Stimulated activated CD8-positive, alpha-beta memory T cell treated with anti-CD3 and anti-CD28 coated beads, Interleukin-4, amount 100 ng/mL, for 48 hours (primary cell): Measurements from ENCODE around the gene SMC3.
"Not testable (repeated sequence)": the region's sequence is repeated elsewhere in the genome, so short reads cannot be mapped to it uniquely, and the experiment has no call there.

Experiments used
- DNase-seq: peaks from one replicate; pipeline ENCODE4 v3.0.0-alpha.2; 2020

Gene SMC3

DNA sequence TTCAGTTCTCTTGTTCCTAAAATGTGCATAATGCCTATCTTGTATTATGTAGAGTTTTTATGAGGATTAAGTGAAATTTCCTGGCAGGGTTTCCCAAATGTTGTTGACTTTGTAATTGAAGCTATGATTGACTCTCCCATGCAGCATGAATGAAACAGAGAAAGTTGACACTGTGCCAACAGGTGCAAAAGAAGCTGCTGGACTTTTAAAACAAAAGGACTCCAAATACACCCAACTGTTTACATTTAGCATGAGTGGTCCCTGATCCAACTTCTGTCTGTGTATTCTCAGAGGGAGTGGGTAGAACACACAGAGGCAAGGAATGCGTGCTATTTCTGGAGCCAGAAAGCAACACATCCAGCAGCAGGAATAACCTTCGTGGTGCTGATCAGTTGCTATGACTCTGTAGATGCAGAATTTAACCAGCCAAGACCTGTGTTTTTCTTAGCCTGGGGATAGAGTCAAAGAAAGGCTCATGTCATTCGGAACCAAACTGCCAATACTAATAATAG lies 62.2 kb downstream of the SMC3 start:
- no peak for DNase-seq

DNA sequence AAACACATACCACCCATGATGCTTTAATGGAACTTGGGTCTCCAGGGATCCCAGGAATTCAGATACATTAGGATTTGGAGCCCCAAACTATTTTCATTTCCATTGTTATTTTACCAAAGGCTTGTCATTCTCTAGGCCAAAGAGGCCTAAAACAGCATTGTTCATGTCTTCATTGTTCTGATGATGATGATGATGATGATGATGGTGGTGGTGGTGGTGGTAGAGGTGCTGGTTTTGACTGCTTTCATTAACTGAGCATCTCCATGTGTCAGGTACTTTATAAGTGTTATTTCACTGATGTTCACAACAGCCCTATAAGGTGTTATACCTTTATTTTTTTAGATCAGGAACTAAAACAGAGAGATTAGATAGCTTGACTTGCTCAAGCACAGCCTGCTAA lies 64.4 kb downstream of the SMC3 start:
- no peak for DNase-seq

DNA sequence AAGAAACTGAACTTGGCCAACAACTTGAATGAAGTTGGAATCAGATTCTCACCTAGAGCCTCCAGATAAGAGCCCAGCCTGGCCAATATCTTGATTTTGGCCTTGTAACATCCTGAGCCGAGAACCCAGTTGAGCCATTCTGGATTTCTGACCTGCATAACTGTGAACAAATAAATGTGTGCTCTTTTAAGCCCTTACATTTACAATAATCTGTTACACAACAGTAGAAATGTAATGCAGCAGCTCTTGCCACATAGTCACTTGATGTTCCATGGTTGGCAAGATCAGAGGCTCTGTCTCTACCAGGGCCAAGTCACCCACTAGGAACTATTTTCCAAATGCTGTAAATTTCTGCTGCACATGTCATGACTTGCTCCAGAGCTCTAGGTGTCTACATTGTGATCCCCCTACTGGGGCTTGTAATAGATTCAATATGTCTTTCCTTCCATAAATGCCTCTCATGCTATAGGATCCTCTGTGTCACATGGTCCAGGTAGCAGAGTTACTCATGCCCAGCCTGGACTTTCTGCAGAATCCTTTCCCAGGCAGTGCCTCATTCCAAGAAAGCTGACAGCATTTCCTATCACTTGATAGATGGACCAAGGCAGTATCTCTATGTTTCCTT lies 65.2 kb downstream of the SMC3 start:
- no peak for DNase-seq

DNA sequence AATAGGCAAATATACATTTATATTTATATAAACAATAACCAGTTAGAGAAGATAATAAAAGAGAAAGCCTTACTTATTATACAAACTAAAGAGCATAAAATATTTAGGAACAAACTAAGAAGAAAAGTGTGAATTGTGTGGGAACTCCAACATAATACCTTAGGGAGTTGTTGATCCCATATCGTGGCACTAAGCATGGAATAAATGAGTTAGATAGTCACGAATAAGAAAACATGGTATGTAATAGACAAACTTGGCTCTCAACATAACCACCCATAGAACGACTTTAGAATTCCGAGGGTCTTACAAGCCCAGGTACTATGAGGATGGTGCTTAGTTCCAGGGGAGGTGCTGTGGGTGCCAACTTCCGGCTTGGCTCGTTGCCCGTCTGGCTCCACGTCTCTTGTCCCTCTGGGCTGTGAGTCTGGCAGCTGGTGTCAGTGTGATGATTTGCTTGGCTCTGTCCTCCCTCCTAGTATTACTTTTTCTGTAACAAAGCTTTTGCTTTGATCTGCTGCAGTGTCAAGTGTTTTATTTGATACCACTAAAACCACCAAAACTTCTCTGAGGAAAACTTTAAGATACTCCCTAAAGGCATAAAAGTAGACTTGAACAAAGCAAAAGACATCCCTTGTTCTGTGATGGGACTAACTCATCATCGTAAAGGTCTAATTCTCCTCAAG lies 67.2 kb downstream of the SMC3 start:
- DNase-seq, result no peak

DNA sequence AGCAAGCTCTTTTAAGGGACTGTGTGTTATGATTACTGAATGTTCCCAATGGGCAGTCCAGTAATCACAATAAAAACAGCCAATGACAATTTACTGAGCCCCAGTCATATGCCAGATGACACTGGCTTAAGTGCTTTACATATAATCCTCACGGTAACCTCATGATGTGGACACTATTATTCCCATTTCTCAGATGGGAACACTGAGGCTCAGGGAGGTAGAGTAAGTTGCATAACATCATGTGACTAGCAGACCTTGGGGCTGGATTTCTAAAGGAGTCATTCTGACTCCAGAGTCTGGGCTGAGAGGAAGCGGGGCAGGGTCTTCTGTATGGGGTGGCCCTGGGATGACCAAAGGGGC lies 69.1 kb downstream of the SMC3 start:
- DNase-seq, result no peak

DNA sequence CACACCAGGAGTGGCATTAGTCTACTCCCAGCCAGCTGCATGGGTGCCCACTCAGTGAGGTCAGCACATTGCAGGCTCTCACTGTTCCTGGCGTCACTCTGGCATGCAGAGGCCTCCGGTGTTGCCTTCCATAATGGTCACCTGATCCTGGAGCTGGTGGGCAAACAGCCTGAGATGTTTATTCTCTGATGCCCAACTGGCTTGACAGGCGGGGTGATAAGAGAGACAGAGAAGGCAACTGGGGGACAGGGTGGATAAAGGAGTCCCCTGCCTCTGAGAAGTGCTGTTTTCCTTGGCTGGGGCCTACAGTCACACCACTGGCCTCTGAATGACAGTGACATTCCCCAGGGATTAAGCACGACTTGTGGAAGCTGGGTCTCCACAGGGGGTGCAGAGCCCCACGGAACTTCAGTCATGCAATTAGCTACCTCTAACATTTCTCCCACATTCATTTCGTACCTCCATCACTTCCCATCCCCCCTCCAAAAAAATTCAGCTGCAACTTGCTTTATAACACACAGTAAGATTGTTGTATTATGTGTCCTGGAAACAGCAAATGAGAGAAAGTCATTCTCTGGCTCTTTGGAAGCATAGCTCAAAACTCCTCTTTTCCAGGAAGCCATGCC lies 69.5 kb downstream of the SMC3 start:
- DNase-seq, result no peak

DNA sequence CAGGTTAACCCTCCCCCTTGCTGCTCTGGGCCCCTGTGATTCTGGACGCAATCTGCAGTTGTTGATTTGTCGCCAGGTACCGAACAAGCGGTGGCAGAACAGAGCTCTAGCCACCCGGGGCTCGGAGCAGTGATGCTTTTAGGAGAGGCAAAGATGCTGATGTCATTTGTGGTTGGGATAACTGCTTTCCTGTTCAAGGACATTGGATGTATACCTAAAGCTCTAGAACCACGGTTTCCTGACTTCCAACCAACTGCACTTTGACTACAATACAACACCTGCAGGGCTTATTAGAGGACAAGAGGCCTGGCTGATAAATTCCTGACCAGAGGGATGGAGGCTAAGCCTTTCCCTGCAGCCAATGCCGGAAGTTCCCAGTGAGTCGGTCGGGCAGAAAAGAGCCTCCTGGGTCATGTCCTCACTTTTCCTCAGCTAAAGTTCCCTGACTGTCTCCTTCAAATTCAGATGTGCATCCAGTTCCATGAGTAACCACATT lies 70.1 kb downstream of the SMC3 start:
- DNase-seq, result no peak

DNA sequence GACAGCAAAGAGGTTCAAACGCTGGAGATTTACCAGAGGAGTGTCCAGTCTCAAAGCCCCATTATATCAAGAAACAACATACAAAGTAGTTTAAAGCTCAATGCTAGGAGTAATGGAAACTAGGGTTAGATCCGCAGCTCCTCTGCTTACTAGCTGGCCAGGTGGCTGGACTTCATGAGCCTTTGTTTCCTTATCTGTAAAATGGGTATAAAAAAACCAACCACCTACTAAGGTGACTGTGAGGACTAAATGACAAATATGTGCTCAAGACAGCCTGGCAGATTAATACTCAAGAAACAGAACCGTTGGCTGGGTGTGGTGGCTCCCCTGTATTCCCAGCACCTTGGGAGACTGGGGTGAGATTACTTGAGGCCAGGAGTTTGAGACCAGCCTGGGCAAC lies 70.8 kb downstream of the SMC3 start:
- no peak for DNase-seq

DNA sequence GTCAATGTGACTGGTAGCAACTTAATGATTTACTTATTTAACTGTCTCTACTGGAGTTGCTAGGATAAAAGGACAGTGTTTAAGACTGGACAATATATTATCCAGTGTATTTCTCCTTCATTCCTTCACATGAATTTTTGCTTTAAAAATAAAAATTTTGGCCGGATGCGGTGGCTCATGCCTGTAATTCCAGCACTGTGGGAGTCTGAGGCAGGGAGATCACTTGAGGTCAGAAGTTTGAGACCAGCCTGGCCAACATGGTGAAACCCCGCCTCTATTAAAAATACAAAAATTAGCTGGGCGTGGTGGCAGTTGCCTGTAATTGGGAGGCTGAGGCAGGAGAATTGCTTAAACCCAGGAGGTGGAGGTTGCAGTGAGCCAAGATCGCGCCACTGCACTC lies 71.6 kb downstream of the SMC3 start:
- DNase-seq, result not testable (repeated sequence)

DNA sequence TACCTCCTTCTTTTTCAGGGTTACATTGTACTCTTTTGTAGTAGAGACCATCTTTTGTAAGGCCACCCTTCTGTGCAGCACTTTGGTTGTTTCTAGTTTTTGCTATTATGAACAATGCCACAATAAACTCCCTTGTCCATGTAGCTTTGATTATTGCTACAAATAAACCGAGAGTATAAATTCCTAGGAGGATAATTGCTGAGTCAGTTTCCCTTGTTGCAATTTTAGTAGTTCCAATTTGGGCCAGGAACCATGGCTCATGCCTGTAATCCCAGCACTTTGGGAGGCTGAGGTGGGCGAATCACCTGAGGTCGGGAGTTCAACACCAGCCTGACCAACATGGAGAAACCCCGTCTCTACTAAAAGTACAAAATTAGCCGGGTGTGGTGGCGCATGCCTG lies 72.4 kb downstream of the SMC3 start:
- DNase-seq, result not testable (repeated sequence)

DNA sequence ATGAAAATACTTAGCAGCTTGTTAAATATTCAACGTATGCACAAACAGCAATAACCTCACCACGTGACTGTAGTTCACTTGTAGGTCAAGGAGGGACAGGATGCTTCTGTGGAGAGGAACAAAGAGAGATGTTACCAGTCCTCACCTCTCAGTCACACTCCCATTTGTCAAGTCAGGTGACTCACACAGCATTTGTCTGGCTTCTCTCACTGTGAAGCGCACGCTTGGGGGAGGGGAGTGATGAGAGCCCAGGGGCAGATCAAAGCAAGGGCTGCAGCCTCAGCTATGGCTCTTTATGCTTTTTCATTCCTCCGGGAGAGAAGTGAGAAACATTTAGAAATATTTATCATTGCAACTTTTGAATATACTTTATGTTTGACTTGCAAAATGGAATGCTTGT lies 73.8 kb downstream of the SMC3 start:
- peak; percentile 66 for DNase-seq

DNA sequence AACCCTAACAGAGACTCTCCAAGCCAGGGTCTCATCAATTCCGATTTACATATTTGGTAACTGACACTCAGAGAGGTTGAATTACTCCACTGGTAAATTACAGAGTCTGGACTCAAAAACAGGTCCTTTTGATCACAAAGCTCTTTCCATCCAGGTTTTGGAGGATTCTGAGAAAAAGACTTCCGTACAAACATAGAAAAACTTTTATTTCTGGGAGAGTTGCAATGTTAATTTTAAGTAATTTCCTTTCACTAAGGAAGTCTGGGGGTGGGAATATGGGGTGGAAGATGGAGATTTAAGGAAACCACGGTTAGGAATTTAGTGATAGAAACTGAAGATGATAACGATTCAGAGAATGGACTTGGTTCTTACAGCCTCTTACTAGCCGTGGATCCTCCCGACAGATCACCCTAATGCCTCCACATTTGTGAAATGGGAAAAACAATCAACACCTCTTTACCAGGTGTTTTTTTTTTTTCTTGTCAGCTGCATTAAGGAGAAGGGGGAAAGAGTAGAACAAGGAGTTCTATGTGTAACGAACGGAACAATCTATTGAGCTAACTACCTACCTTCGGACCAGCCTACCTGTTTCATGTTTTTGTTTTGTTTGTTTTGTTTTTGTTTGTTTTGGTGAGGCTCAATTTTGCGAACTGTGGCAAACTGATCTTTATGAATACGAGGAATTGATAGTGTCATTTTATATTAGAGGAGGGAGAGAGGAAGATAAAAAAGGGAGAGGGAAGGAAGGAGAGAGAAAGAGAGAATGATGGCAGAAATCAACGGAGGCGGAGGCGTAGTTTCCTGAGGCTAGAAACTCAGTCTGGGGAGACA lies 74.9 kb downstream of the SMC3 start:
- no peak for DNase-seq

DNA sequence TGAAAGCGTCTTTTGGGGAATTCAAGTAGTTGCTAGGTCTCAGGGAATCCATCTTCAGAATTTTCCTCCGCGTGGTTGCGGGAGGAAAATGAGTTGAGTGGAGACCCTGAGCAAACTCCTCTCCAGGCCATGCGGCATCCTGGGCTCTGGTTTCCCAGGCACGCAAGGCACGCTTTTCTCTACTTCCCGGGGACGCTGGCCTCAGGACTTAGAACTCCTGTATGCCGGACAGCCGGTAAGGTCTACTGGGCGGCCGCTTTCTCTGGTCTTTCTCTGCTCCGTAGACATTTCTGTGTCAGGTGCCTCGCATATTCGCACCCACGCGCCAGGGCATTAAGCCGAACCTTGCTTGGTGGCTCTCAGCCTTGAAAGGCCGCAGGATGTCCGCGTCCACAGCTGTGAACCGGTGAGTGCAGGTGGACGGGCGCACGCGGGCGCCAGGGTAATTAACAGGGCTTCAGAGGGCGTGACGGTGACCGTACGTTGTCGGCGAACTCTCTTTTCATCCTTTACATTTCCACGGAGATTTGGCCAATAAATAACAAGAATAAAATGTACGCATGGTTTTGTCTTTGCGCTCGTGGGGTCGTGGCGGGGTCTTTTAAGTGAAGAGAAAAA lies 75.6 kb downstream of the SMC3 start:
- peak; percentile 30 for DNase-seq

DNA sequence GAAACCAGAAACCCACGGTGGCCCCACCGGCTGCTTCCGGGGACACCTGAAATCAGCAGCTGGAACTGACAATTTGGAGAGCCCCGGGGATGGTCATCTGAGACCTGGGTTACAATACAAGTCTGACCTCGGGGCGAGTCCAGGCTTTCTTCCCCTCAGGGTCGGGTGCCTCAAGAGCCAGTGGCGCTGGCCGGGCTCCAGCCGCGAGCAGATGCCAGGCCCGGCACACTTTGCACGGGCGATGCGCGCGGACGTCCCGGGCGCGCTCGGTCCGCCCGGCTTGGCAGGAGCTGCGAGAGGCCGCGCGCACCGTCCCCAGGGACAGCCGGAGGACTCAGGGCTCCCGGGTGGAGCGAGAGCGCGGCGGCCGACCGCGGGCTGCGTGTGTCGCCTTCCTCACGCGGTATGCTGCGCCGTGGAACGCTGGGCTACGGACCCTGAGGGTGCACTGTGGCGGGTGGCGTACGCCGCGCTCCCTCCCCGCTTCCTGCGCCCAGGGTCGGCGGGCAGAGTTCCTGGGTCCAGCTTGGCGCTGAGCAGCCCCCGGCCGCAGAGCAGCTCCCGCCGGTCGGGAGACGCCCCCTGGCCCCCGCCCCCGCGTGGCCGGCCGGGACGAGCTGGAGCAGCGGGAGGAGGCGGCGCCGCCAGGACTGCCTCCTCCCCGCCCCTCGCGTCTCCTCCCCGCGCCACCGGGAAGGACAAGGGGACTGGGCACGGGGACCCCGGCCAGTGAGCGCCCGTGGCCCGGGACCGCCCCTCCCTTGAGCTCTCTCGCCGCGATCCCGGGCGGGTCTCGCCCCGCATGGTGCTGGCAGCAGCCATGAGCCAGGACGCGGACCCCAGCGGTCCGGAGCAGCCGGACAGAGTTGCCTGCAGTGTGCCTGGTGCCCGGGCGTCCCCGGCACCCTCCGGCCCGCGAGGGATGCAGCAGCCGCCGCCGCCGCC lies 76.4 kb downstream of the SMC3 start, which contains the start of gene RBM20:
Gene RBM20, plus strand, starts transcription at position 684 of the 945 bp plus-strand sequence. Its CDS starts 119 bp downstream, at position 803.
- DNase-seq, result peak; percentile 34

DNA sequence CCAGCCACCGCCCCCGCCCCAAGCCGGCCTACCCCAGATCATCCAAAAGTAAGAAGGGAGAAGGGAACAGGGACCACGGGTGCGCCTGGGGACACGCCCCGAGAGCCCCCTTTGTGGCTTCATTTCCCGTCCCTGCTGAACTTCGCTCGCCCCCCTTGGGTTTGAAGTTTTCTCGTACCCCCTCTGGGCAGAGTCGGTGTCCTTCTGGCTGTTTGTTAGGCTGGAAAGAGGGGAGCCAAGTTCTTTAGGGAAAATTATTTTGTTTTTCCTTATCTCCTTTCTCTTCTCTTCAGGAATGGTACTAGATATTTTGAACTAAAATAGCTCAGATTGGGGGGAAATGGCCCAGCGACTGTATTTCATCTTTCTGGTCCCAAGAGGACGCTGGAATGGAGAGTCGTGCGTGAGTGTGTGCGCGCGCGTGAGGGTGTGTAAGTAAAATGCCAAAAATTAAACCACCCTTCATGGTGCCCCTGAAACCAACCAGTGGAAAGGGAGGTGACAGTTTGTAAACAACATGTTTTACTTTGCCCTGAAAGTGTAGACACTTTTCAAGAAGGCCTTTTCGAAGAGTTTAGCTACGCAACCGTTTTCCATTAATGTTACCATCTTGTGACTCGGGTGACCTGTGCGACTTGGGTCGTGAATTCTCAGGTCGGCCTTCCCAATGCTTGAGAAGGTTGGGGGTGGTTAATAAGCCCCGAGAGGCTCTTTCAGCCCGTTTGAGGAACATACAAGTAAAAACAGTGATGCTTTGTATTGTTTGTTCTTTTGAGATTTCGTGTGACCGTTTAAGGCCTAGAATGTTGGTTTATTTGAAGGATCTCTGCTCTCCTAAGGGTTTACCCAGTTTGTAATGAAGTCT lies 77.3 kb downstream of the SMC3 start:
- no peak for DNase-seq

DNA sequence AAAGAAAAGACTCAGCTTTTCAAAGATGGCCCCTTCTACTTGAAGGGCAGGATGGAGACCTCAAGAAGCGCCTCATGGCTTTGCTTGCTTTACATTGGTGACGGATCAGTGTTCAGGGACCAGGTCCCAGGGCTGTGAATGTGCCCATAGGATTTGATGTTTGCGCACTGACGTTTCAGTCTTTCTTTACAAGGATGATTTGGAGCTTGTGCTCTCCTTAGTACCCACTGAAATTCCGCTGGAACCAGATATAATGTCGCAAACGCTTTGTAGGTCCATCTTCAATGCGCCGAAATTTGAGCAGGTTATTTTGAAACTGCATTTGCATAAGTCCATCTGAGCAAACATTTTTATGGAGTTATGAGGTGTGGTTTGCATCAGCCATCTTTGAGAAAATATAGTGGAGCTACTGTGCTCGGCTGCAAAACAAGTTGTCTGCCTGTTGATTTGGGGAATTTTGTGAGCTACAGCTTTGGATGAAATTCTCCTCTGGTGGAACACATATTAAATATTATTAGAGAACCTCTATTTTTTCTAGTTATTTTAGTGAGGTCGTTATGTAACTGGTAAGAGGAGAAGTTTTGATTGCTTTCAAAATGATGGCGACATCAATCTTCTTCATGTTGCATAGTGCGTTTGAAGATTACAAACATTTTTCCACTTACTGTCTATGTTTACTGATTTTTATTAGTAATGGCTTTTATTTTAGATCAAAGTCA lies 79.1 kb downstream of the SMC3 start:
- no peak for DNase-seq

DNA sequence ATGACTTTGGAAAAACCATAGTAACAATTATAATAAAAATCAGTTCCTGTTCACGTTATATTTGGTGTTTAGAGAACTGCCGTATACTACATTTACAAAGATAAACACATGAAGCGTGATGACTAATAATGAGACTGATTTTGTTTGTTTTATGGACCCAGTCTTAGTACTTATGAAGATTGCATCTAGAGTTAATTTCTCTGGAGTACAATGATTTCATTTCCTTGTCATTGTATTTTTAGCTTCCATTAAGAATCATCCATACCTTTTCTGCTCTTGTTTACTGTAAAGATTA lies 79.6 kb downstream of the SMC3 start:
- no peak for DNase-seq

DNA sequence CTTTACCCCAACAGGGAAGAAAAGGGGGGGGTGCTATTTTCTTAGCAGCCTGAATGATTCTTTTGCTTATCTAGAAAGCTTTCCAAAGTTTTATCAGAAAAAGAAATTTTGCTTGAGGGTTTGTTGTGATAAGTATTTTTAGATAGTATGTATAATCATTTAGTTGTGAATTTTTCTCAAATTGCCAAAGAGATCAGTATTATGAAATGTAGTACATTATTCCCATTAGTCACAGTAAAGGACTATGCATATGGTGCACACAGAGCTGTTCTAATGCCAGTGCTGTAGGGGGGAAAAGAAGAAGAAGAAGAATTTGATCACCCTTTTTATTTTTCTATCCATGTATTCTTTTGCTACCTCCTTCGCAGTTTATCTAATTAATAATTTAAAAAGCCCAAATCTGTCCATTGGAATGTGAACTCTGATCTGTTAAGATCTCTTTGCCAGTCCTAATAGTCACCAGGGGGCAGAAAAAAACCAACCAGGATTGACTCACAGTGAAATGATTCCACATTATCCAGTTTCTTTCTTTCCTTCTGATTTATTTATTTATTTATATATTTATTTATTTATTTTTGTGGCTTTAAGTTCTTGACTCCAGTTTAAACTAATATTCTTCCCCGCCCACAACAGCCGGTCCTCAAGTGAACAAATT lies 81.3 kb downstream of the SMC3 start:
- no peak for DNase-seq
